H9 (cell line): ENCODE measurements around the gene CYSLTR2. TPM values are rescaled to one million over a fixed set of nuclear protein-coding genes. Genes with fewer than 3 reads are reported as not detected.

Experiments
- DNase-seq: peaks from one replicate; pipeline ENCODE4 v3.0.0-alpha.2; 2017
- H2AFZ ChIP-seq: one replicate; pipeline ENCODE4 v1.6.1; 2013; ENCODE audit warnings: mild to moderate bottlenecking, low read length, control low read depth, moderate library complexity
- H2AK5ac ChIP-seq: 2 replicates; pipeline ENCODE4 v1.6.1; 2013; ENCODE audit warnings: low read length, control low read depth, mixed read lengths; ENCODE audit not compliant: insufficient read length
- H2BK120ac ChIP-seq: one replicate; pipeline ENCODE4 v1.6.1; 2013; ENCODE audit warnings: low read depth, mild to moderate bottlenecking, low read length, control low read depth, inconsistent platforms; ENCODE audit not compliant: poor library complexity, severe bottlenecking
- H2BK12ac ChIP-seq: 2 replicates; pipeline ENCODE4 v1.6.1; 2013; ENCODE audit warnings: low read length, control low read depth, mixed read lengths, low read depth; ENCODE audit not compliant: insufficient read length
- H2BK15ac ChIP-seq: 2 replicates; pipeline ENCODE4 v1.6.1; 2013; ENCODE audit warnings: low read depth, low read length, control low read depth
- H2BK20ac ChIP-seq: one replicate; pipeline ENCODE4 v1.6.1; 2013; ENCODE audit warnings: low read depth, mild to moderate bottlenecking, low read length, control low read depth, inconsistent platforms; ENCODE audit not compliant: poor library complexity, severe bottlenecking
- H2BK5ac ChIP-seq: 2 replicates; pipeline ENCODE4 v1.6.1; 2013; ENCODE audit warnings: low read length, control low read depth, mixed read lengths; ENCODE audit not compliant: insufficient read length
- H3K14ac ChIP-seq: 2 replicates; pipeline ENCODE4 v1.6.1; 2013; ENCODE audit warnings: low read length, control low read depth; ENCODE audit not compliant: insufficient read depth
- H3K18ac ChIP-seq: 2 replicates; pipeline ENCODE4 v1.6.1; 2013; ENCODE audit warnings: low read depth, mild to moderate bottlenecking, mixed read lengths, low read length, control low read depth; ENCODE audit not compliant: insufficient read length
- H3K23ac ChIP-seq: 2 replicates; pipeline ENCODE4 v1.6.1; 2013; ENCODE audit warnings: low read length, control low read depth, mixed read lengths, low read depth; ENCODE audit not compliant: insufficient read length
- H3K23me2 ChIP-seq: 2 replicates; pipeline ENCODE4 v1.6.1; 2013; ENCODE audit warnings: low read depth, mild to moderate bottlenecking, mixed read lengths, low read length, control low read depth; ENCODE audit not compliant: insufficient read length, poor library complexity, severe bottlenecking
- H3K27ac ChIP-seq: 2 replicates; pipeline ENCODE4 v1.5.1; 2013; ENCODE audit warnings: low read length, control low read depth, mixed read lengths, low read depth; ENCODE audit not compliant: insufficient read length
- H3K27me3 ChIP-seq: 2 replicates; pipeline ENCODE4 v1.6.1; 2013; ENCODE audit warnings: low read length, control low read depth, inconsistent platforms; ENCODE audit not compliant: insufficient read depth
- H3K4ac ChIP-seq: 2 replicates; pipeline ENCODE4 v1.6.1; 2013; ENCODE audit warnings: low read depth, mild to moderate bottlenecking, control low read depth, inconsistent platforms, low read length, moderate library complexity
- H3K4me1 ChIP-seq: 2 replicates; pipeline ENCODE4 v1.6.1; 2013; ENCODE audit warnings: low read length, control low read depth, inconsistent platforms; ENCODE audit not compliant: insufficient read depth
- H3K4me2 ChIP-seq: 2 replicates; pipeline ENCODE4 v1.6.1; 2013; ENCODE audit warnings: low read length, control low read depth, mixed read lengths; ENCODE audit not compliant: insufficient read length, insufficient read depth
- H3K56ac ChIP-seq: 2 replicates; pipeline ENCODE4 v1.6.1; 2013; ENCODE audit warnings: low read depth, mild to moderate bottlenecking, mixed read lengths, low read length, control low read depth; ENCODE audit not compliant: insufficient read length
- H3K79me1 ChIP-seq: 2 replicates; pipeline ENCODE4 v1.6.1; 2013; ENCODE audit warnings: low read depth, mild to moderate bottlenecking, moderate library complexity, low read length, control low read depth, inconsistent platforms; ENCODE audit not compliant: insufficient read depth, poor library complexity, severe bottlenecking
- H3K79me2 ChIP-seq: 2 replicates; pipeline ENCODE4 v1.6.1; 2013; ENCODE audit warnings: low read length, control low read depth, inconsistent platforms; ENCODE audit not compliant: insufficient read depth
- H3K9ac ChIP-seq: 2 replicates; pipeline ENCODE4 v1.6.1; 2013; ENCODE audit warnings: low read length, control low read depth, mixed read lengths; ENCODE audit not compliant: insufficient read length; ENCODE audit errors: extremely low read depth
- H3K9me3 ChIP-seq: one replicate; pipeline ENCODE4 v1.6.1; 2013; ENCODE audit warnings: low read depth, low read length, inconsistent platforms; ENCODE audit not compliant: control insufficient read depth
- H3T11ph ChIP-seq: one replicate; pipeline ENCODE4 v1.6.1; 2013; ENCODE audit warnings: mild to moderate bottlenecking, low read length, control low read depth, inconsistent platforms
- H4K20me1 ChIP-seq: one replicate; pipeline ENCODE4 v1.6.1; 2013; ENCODE audit not compliant: control insufficient read depth, insufficient read length, insufficient read depth
- H4K5ac ChIP-seq: 2 replicates; pipeline ENCODE4 v1.6.1; 2013; ENCODE audit warnings: low read depth, mild to moderate bottlenecking, mixed read lengths, low read length, control low read depth; ENCODE audit not compliant: insufficient read length
- H4K8ac ChIP-seq: replicated peaks from 2 replicates; pipeline ENCODE4 v1.6.1; 2013; ENCODE audit warnings: low read length, control low read depth, mixed read lengths, low read depth; ENCODE audit not compliant: insufficient read length
- H4K91ac ChIP-seq: 2 replicates; pipeline ENCODE4 v1.6.1; 2013; ENCODE audit warnings: low read depth, mild to moderate bottlenecking, moderate library complexity, mixed read lengths, low read length, control low read depth; ENCODE audit not compliant: insufficient read length
- H3K27ac Mint-ChIP-seq, 3 experiments: 2 replicates in 2 of 3; 3 replicates in 1 of 3; pipeline ENCODE4 v1.8.0; 2020 to 2021; ENCODE audit warnings: mixed read lengths in 3 of 3, mild to moderate bottlenecking in 1 of 3, moderate library complexity in 1 of 3
- H3K27me3 Mint-ChIP-seq: 2 replicates; pipeline ENCODE4 v1.8.0; 2021; ENCODE audit warnings: low read depth, mild to moderate bottlenecking, moderate library complexity, mixed read lengths
- H3K36me3 Mint-ChIP-seq, 3 experiments: 2 replicates in 2 of 3; 3 replicates in 1 of 3; pipeline ENCODE4 v1.8.0; 2020 to 2021; ENCODE audit warnings: low read depth in 3 of 3, mixed read lengths in 3 of 3; ENCODE audit not compliant: insufficient read depth in 1 of 3
- H3K4me1 Mint-ChIP-seq, 2 experiments: 2 replicates each; pipeline ENCODE4 v1.8.0; 2020; ENCODE audit warnings: mixed read lengths in 2 of 2
- H3K4me3 Mint-ChIP-seq, 2 experiments: 2 replicates in 1 of 2; 3 replicates in 1 of 2; pipeline ENCODE4 v1.8.0; 2020 to 2021; ENCODE audit warnings: mild to moderate bottlenecking in 2 of 2, mixed read lengths in 2 of 2, moderate library complexity in 1 of 2
- H3K9me3 Mint-ChIP-seq, 2 experiments: 2 replicates in 1 of 2; 3 replicates in 1 of 2; pipeline ENCODE4 v1.8.0; 2020; ENCODE audit warnings: mild to moderate bottlenecking in 2 of 2, mixed read lengths in 2 of 2, moderate library complexity in 1 of 2
- CTCF ChIP-seq: fragments of 200-600 bp; sonication (generic); conservative IDR thresholded peaks from 3 replicates; pipeline ENCODE4 v1.8.0; 2021; ENCODE audit warnings: antibody characterized with exemption, mild to moderate bottlenecking
- WGBS: extraction: QIAGEN DNeasy Blood & Tissue Kit; methylation state at CpG from one replicate; pipeline ENCODE4 v1.1.7; 2013; ENCODE audit warnings: missing lambda C conversion rate, low lambda C conversion rate, mixed read lengths; ENCODE audit not compliant: insufficient read length; ENCODE audit errors: extremely low coverage; 5-methylcytosine and 5-hydroxymethylcytosine counted together
- total RNA-seq: library from RNA; stranded (reverse); gene quantifications from 2 replicates; pipeline ENCODE4 v1.2.1, GENCODE V29; 2021

Gene CYSLTR2
- total RNA-seq, 1 experiment from 2014 or later, result not detected

- no peak overlapping the region for H3T11ph ChIP-seq
- no peak overlapping the region for H2BK15ac ChIP-seq
- H4K20me1 ChIP-seq, result no peaks in the 10 kb centered on the region
- no peaks in the 10 kb centered on the region for H3K9me3 ChIP-seq
- DNase-seq, result no peak
- no peak overlapping the region for H3K4me2 ChIP-seq
- no peak for TF ChIP-seq CTCF
- H3K56ac ChIP-seq, result no peak overlapping the region
- no peaks in the 10 kb centered on the region; the same call in 1 of the 2 replicates for H3K27me3 Mint-ChIP-seq
- H3K4me3 Mint-ChIP-seq, result no peak overlapping the region
- peaks cover 0 to 3% (median 0%) of the 10 kb centered on the region in 3 experiments; a peak in 2 of 7 replicates for H3K36me3 Mint-ChIP-seq
- H3K18ac ChIP-seq, result no peak overlapping the region
- H4K91ac ChIP-seq, result no peak overlapping the region
- no peak overlapping the region for H3K4ac ChIP-seq
- H3K4me1 Mint-ChIP-seq, result peaks cover 0 to 15% of the 10 kb centered on the region in 2 experiments; a peak in 2 of 4 replicates
- H3K27me3 ChIP-seq, result no peaks in the 10 kb centered on the region
- H3K79me2 ChIP-seq, result no peaks in the 10 kb centered on the region
- H3K27ac Mint-ChIP-seq, result no peak overlapping the region
- H3K79me1 ChIP-seq, result no peaks in the 10 kb centered on the region
- H2BK120ac ChIP-seq, result no peak overlapping the region
- H4K8ac ChIP-seq, result no peak overlapping the region
- no peak overlapping the region for H2BK5ac ChIP-seq
- no peak overlapping the region for H3K23ac ChIP-seq
- H3K4me1 ChIP-seq, result no peaks in the 10 kb centered on the region
- no peak overlapping the region for H4K5ac ChIP-seq
- no peak overlapping the region for H2AFZ ChIP-seq
- H2AK5ac ChIP-seq, result no peak overlapping the region
- no peak overlapping the region for H3K9ac ChIP-seq
- peaks cover 0 to 3% of the 10 kb centered on the region in 2 experiments; a peak in 2 of 5 replicates for H3K9me3 Mint-ChIP-seq
- no peak overlapping the region for H2BK12ac ChIP-seq
- no peaks in the 10 kb centered on the region for H3K23me2 ChIP-seq
- H3K14ac ChIP-seq, result no peak overlapping the region
- H2BK20ac ChIP-seq, result no peak overlapping the region
- no peak overlapping the region for H3K27ac ChIP-seq
- WGBS, result no CpG with 5 or more reads among the region's 6 CpGs
Observed at GRCh38 chr13:48738311-48738710, 84.6 kb downstream of the CYSLTR2 start.
